SK-N-SH (cell line): ENCODE measurements around the gene MYLK.

Source experiments
- CTCF ChIP-seq: fragments of 200-600 bp; sonication (generic); IDR thresholded peaks from 2 replicates; pipeline ENCODE4 v1.6.1; 2017; ENCODE audit warnings: antibody characterized with exemption, mild to moderate bottlenecking, moderate library complexity
- JUND ChIP-seq: IDR thresholded peaks from 2 replicates; pipeline ENCODE4 v1.4.0; 2012
- NFIC ChIP-seq: IDR thresholded peaks from 2 replicates; pipeline ENCODE4 v1.4.0; 2012; ENCODE audit warnings: borderline replicate concordance
- NRF1 ChIP-seq: IDR thresholded peaks from 2 replicates; pipeline ENCODE4 v1.6.1; 2012; ENCODE audit warnings: low read depth, mild to moderate bottlenecking, low read length
- RCOR1 ChIP-seq: fragments of 150-350 bp; IDR thresholded peaks from 2 replicates; pipeline ENCODE4 v1.6.1; 2017; ENCODE audit warnings: antibody characterized with exemption, low read length
- SIN3A ChIP-seq: IDR thresholded peaks from 2 replicates; pipeline ENCODE4 v1.6.1; 2012; ENCODE audit warnings: low read depth, mild to moderate bottlenecking, low read length, moderate library complexity, borderline replicate concordance

- TF ChIP-seq NRF1 (no peak), CTCF (no peak), JUND (no peak), SIN3A (no peak), NFIC (no peak), RCOR1 (no peak)
Observed at GRCh38 chr3:123802007-123802625, 82.0 kb downstream of the MYLK start.
